HG02840 (cell line): ENCODE measurements around the gene TRIM17.

ENCODE experiments used
- ATAC-seq: cut with Tn5 transposase; IDR thresholded peaks from one replicate; pipeline ENCODE4 v1.9.1; 2021; ENCODE audit warnings: mild to moderate bottlenecking, moderate library complexity, moderate number of reproducible peaks; ENCODE audit not compliant: unreplicated experiment, low FRiP score

The TRIM17 gene

DNA sequence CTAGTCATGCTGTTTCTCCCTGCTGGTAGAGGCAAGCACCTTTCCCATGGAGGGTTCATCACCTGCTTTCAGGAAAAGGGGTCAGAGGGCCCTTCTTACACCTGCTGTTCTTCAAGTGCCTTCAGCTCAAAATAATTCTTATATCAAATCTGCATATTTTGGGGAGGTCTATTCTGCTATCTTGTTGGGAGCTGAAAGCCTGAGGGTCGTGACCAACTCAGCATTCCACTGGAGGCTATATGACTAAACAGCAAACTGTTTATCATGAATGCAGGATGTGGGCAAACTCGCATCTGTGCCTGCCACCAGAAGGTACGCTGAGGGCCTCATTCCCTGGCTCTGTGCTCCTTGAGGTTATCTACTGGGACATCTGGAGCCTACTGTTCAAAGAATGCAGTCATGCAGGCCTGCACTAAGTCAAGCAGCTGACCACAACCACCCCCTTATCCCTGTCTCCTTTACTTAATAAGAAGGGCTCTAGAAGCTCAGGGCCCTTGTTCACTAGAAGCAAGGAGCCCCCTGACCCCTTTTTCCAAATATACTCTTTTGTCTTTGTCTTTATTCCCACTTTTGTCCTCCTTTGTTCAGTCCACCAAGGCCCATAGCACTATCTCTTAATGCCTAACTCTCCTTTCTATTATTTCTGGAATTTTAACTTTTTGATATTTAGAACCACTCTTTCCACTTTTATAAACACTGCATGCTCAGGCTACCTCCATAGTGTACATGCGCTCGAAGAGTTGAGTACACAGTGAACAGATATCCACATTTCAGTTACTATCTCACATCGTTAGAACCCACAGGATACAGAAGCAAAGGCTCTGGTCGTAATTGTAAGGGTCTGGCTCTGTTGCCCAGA lies 4.5 kb upstream of the TRIM17 start:
- no peak for ATAC-seq

- no peak for ATAC-seq
These were observed 982 bp upstream of the TRIM17 start for GRCh38 chr1:228417483-228418203.

GRCh38 chr1:228417061-228417460 lies 400 bp upstream of the TRIM17 start:
- ATAC-seq, result no peak

- no peak for ATAC-seq
These were observed 826 bp downstream of the TRIM17 start for GRCh38 chr1:228415853-228416216.

DNA sequence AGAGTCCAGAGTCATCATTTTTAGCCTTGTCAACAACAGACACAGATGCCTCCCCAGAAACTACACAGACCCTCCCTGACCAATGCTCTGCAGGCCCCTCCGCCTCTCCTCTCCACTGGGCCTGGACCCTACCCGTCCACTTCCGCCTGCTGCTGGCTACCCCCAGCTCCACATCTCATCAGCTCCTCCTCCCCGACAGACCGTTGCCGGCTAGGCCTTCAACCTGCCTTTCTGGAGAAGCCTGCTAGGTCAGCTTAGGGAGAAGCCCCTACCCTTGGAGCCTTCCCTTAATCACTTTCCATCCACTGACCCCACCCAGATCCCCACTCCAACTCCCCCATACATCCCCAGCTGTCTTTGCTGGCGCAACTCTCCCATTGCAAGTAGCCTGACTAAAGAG lies 1.4 kb downstream of the TRIM17 start:
- no peak for ATAC-seq

- ATAC-seq, result no peak
These were observed 2.0 kb downstream of the TRIM17 start for GRCh38 chr1:228414511-228415211.

DNA sequence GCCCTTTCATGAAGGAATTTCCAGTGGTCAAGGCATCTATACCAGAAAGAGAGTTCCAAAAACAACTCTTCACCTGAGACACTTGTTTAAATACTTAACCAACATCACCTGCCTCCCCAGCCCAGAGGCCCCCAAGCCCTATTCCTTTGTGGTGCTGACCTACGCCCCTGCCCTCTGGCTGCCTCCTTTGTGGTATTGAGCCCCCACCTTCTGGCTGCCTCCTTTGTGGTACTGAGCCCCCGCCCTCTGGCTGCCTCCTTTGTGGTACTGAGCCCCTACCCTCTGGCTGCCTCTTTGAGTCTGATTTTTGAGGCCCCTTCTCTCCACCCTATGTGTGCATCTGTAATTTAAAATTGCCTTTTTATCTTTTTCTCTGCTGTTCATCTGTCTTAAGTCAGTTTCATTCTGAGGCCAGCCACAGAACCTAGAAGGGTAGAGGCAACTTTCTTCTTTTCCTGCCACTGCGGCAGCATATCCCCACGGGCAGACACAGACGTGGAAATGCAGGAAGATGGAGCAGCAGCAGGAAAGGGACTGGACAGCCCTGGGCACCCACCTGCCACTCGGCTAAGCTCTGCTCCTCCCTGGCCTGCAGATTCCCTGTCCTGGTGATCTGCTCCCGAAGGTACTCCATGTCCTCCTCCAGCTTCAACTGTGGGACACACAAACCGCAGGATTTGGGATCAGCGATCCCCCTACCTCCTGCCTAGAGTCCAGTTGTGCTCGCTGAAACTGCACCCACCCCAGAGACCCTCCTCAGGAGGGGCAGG lies 3.2 kb downstream of the TRIM17 start:
- ATAC-seq, result no peak

DNA sequence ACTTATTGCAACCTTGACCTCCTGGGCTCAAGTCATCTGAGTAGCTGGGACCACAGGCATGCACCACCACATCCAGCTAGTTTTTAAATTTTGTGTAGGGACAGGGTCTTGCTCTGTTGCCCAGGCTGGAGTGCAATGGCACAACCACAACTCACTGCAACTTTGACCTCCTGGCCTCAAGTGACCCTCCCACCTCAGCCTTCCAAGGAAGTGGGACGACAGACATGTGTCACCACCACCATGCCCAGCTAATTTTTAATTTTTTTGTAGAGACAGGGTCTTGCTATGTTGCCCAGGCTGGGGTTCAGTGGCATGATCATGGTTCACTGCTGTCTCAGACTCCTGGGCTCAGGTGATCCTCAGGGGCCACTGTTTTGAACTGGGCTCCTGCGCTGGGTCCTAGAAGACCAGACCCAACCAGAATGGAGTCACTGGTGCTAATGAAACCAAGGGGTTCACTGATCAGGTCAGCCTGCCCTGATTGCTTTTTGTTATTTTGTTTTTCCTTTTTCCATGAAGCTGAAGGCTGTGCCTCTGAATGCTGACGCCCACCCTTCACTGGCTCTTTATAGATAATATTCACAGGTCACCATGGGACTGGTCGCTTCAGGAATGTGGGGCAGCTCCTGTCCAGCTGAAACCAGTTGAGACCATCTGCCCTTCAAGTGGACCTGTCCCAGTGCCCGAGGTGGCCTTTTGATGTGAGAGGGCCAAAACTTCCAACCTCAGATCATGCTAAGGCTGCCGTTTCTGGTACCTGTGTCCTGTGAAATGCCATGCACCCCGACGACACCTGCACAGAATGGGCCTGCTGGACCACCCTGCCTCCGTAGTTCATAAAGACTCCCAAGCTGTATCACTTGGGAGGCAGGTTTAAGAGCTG lies 4.9 kb downstream of the TRIM17 start:
- ATAC-seq, result no peak

DNA sequence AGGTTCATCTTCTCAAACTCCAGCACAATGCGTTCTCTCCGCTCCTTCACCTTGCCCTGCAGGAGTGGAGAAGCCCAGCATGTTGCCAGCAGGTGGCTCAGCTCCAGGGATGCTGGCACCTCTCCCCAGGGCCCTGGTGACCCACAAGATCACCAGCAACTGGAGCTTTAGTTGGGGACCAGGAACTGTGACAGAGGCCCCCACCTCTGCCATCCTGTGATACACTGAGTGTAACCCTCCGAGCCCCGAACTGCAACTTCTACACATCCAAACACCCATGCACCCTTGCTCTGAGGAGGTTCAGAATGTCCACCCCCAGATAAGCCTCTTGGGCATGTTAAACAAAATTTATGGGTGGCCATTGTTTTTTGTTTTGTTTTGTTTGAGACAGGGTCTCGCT lies 5.5 kb downstream of the TRIM17 start:
- no peak for ATAC-seq

DNA sequence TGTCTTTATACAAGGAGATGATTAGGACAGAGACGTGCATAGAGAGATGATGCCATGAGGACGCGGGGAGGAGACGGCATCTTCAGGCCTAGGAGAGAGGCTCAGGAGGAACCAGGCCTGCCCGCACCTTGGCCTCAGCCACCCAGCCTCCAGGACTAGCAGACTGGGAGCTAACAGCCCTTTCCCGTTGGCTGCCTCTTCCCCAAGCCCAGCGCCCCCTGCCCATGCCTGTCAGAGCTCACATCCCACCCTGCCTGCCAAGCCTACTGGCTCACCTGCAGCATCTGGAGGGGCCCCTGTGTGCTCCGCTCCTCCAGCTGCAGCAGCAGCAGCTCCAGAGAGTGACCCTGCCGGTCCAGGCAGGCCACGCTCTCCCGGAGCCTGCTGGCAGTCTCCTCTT lies 6.0 kb downstream of the TRIM17 start:
- no peak for ATAC-seq

DNA sequence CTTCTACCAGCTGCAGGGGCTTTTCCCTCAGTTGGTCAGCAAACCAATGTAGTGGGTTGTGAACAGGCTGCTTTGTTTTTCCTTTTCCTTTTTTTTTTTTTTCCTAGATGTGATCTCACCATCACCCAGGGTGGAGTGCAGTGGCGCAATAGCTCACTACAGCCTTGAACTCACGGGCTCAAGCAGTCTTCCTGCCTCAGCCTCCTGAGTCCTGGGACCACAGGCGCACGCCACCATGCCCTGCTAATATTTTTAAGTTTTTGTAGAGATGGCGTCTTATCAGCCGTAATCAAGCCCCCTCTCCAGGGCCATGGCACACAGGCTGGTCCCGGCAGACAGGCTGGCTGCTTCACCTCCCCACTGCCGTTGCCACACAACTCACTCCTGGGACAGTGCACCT lies 6.6 kb downstream of the TRIM17 start:
- no peak for ATAC-seq

DNA sequence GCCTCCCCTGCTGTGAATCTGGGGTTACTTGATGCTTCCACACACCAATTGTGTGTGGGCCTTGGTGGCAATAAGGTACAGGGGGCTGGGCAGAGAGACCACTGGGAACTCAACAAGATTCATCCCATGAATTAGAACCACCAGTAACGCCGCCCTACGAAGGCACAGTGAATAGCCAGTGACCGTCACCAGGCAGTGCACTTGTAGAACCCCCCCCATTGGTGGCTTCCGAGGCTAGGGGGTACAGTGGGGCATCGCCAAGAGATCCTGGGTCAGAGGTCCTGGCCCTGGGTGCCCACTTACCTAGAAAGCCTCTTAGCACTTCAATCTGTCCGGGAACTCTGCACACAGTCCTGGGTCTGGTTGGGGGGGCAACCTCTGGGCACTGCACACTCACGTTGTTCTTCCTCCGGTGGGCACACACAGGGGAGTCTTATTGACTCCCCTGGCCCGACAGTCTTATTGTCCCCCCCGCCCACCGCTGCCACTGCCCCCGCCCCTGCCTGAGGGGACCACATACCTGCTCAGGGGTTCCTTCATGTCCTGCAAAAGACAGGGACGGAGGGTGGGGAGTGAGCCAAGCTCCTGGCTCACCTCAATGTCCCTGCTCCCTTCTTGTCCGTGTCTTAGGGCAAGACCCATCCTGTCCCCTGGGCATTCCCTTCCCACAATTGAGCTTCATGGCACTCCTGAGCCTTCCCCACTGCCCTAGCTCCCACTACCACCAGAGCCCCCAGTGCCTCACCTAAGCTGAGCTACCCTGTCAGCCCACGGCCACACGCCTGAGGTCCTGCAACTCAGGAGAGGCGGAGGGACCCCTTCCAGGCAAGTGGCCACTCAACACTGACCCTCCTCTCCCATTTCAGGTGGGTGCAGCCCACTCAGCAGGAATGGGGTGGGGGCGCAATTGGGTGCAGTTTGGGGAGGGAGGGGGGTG lies 7.5 kb downstream of the TRIM17 start:
- ATAC-seq, result no peak

DNA sequence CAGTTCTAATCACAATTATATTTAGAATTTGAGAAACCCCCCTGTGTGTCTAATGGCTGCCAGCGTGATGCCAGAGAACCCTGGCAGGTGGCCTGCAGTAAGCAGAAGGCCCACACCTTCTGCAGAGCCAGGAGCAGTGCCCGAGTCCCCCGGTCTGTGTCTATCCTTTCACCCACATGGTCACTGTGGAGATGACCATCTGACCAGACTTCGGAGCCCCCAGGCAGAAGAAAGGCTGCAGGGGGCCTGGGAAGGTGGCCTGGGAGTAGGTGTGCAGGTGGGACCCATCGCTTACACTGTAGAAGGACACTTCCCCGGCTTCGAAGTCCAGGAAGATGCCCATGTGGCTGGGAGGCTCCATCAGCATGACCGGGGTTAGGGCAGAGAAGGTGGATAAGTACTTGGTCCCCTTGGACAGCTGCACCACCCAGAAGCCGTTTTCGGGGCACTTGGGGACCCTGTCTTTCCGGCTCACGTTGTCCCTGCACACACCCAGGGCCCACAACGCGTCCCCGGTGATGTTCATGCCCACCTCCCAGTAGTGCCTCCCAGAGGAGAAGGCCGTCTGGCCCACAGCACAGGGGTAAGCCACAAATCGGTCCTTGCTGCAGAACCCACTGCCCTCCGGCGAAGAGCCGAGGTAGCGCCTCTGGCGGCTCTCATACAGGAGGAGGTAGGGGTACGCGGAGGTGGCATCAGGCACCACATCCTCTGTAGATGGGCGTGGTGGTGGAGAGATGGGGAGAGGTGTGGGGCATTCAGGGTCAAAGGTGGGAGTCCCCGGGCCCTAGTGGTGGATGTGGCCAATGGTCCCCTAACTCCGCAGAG lies 8.4 kb downstream of the TRIM17 start:
- no peak for ATAC-seq

- ATAC-seq, result no peak
These were observed 9.3 kb downstream of the TRIM17 start for GRCh38 chr1:228407106-228408040.

DNA sequence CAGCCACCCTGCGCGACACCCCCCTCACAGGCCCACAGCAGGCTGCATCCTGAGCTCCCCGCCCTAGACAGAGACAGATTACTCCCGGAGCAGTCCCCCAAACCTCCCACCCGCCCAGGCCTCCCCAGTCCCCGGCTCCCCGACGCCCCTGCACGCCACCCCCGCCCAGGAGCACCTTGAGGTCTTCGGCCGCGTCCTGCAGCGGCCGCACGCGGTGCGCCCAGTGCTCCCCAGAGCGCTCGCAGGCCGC lies 10.8 kb downstream of the TRIM17 start:
- no peak for ATAC-seq

GRCh38 chr1:228405200-228405978 lies 11.3 kb downstream of the TRIM17 start:
- no peak for ATAC-seq
